ENCODE data around the gene LINC00237. TPM values are rescaled to one million over a fixed set of nuclear protein-coding genes. Genes with fewer than 3 reads are reported as not detected.

LINC00237 gene
- total and polyA plus RNA-seq, 2 of the 8 experiments (the other 6 are each of a cell fraction or from before 2014, with no cell fraction given): 0.28 to 1.4 TPM

GRCh38 chr20:21126581-21126870, 20.4 kb upstream of the LINC00237 start:
- H4K5ac ChIP-seq (ENCODE audit: insufficient read length, low read depth, low read length): no peak overlapping the region
- H3K4me1 ChIP-seq (replicated peaks in 1 of 4; ENCODE audit: control insufficient read depth in 3 of 4, insufficient read depth in 4 of 4, low read length in 3 of 4): peaks cover 2 to 9% (median 9%) of the 10 kb centered on the region in 4 experiments; a peak in 5 of 7 replicates
- no peak overlapping the region for H2BK5ac ChIP-seq (ENCODE audit: low read depth, low read length)
- H3K4me3 ChIP-seq (ENCODE audit: extremely low read depth in 1 of 4, insufficient read depth in 2 of 4, low read depth in 3 of 4, low read length in 4 of 4): peak overlapping the region; percentile 60 to 98 (median 78)
- H2BK15ac ChIP-seq (ENCODE audit: low read length): no peak overlapping the region
- FAIRE-seq (no peak), DNase-seq (ENCODE audit: low read depth in 1 of 2, low spot score in 2 of 2) (no peak)
- peak overlapping the region; percentile 7; the same call in 1 of the 2 replicates for H4K8ac ChIP-seq (ENCODE audit: extremely low read depth, insufficient read depth, low read length)
- H3K23me2 ChIP-seq (ENCODE audit: low read depth, low read length): peaks cover 6% of the 10 kb centered on the region
- H4K91ac ChIP-seq (replicated peaks; ENCODE audit: insufficient read length, low read length): no peak overlapping the region
- H3K18ac ChIP-seq (ENCODE audit: extremely low read depth, low read length): no peak overlapping the region
- no peak overlapping the region for H3K23ac ChIP-seq (ENCODE audit: insufficient read length)
- no peaks in the 10 kb centered on the region for H3K27me3 ChIP-seq (replicated peaks in 1 of 4; ENCODE audit: control insufficient read depth in 3 of 4, extremely low read depth in 1 of 4, insufficient read depth in 3 of 4, low read length in 3 of 4)
- no peaks in the 10 kb centered on the region for H3K9me3 ChIP-seq (ENCODE audit: insufficient read depth in 2 of 2, low read depth in 1 of 2, low read length in 1 of 2)
- 14% methylated on average over 8 of the region's 8 CpGs; no CpG with 5 or more reads in 1 of the 2 experiments for WGBS, 2 experiments (ENCODE audit: extremely low coverage in 1 of 2, insufficient coverage in 1 of 2, insufficient read length in 1 of 2, insufficient replicate concordance in 2 of 2, low coverage in 1 of 2, low lambda C conversion rate in 2 of 2, missing lambda C conversion rate in 1 of 2)
- H3K79me1 ChIP-seq (ENCODE audit: low read depth, low read length): peaks cover 4% of the 10 kb centered on the region; the same call in 1 of the 2 replicates
- no peak overlapping the region for H2BK120ac ChIP-seq (replicated peaks; ENCODE audit: low read depth, low read length)
- POLR2A ChIA-PET (ENCODE audit: partially characterized antibody): interaction anchor here (1.5 to 2.7 kb wide), 4 partner anchors 21 to 65 kb away, joined by 5 to 20 read pairs (median 8); partner anchors contain the start of gene LINC00237
- H3K79me2 ChIP-seq (ENCODE audit: control insufficient read depth in 1 of 2, insufficient read depth in 2 of 2, low read length in 2 of 2): peaks cover 0 to 35% of the 10 kb centered on the region in 2 experiments; a peak in 2 of 4 replicates
- no peaks in the 10 kb centered on the region for H4K20me1 ChIP-seq (replicated peaks in 1 of 2; ENCODE audit: control insufficient read depth in 1 of 2, insufficient read depth in 2 of 2, low read length in 2 of 2)
- no peak overlapping the region for H3K14ac ChIP-seq (ENCODE audit: insufficient read length)
- H3K9ac ChIP-seq (replicated peaks in 1 of 4; ENCODE audit: extremely low read depth in 1 of 4, low read depth in 3 of 4, low read length in 3 of 4): peak overlapping the region in 2 of 4 experiments; percentile 56 to 61; a peak in 3 of 7 replicates
- H2BK12ac ChIP-seq (ENCODE audit: low read depth, low read length): no peak overlapping the region
- H2AFZ ChIP-seq (ENCODE audit: low read length): no peak overlapping the region
- no peak overlapping the region for H3K4ac ChIP-seq (replicated peaks; ENCODE audit: insufficient read length, low read depth, low read length)
- H3K56ac ChIP-seq (replicated peaks; ENCODE audit: insufficient read length, low read depth, low read length): no peak overlapping the region
- H3K36me3 ChIP-seq (ENCODE audit: control insufficient read depth in 2 of 4, insufficient read depth in 4 of 4, low read length in 3 of 4): no peaks in the 10 kb centered on the region
- no peak overlapping the region for H2AK5ac ChIP-seq (ENCODE audit: low read depth, low read length)
- H3K4me2 ChIP-seq (ENCODE audit: insufficient read depth in 1 of 2, low read depth in 2 of 2, low read length in 2 of 2): peak overlapping the region; percentile 84 to 95
- no peak overlapping the region for H2BK20ac ChIP-seq (ENCODE audit: low read length)
- CTCF ChIA-PET (ENCODE audit: partially characterized antibody): interaction anchor here (0.8 to 2.7 kb wide), 3 partner anchors 12 to 80 kb away, joined by 3 to 14 read pairs (median 3); no protein-coding TSS in a partner anchor
- H3K27ac ChIP-seq (ENCODE audit: low read depth, low read length): no peak overlapping the region
- TF ChIP-seq NANOG (IDR thresholded peaks at IDR 0.05; ENCODE audit: insufficient read depth, low read depth, low read length, poor library complexity, severe bottlenecking): no peak
- TF ChIP-seq SIN3A (conservative IDR thresholded peaks at IDR 0.05 in 1 of 2, IDR thresholded peaks at IDR 0.05 in 1 of 2; ENCODE audit: low read depth in 1 of 2, low read length in 2 of 2): peak in 1 of 2 experiments; percentile 69; a peak in 1 of 4 replicates
- no peak for TF ChIP-seq ATF2 (IDR thresholded peaks at IDR 0.05; ENCODE audit: low read length)
- no peak for TF ChIP-seq CHD1 (IDR thresholded peaks at IDR 0.05; ENCODE audit: low read depth, low read length)
- 0 out of 4 replicates have a peak, but pooled peaks of 1 of the 2 experiments have one; percentile 63 for TF ChIP-seq HDAC2 (IDR thresholded peaks at IDR 0.05; ENCODE audit: borderline replicate concordance in 1 of 2, low read depth in 2 of 2, low read length in 2 of 2)
- no peak for TF ChIP-seq EP300 (IDR thresholded peaks at IDR 0.05; ENCODE audit: borderline replicate concordance in 1 of 2, low read depth in 2 of 2, low read length in 2 of 2)
- TF ChIP-seq RBBP5 (IDR thresholded peaks at IDR 0.05; ENCODE audit: borderline replicate concordance, low read depth, low read length): no peak
- TF ChIP-seq MAFK (IDR thresholded peaks at IDR 0.05; ENCODE audit: low read depth, low read length): no peak
- no peak for TF ChIP-seq SUZ12 (IDR thresholded peaks at IDR 0.05; ENCODE audit: low read length)
- TF ChIP-seq RNF2 (IDR thresholded peaks at IDR 0.05; ENCODE audit: borderline replicate concordance, low read depth, low read length, missing control alignments, poor library complexity, severe bottlenecking): no peak
